ENCODE data around the gene F13B. TPM values are rescaled to one million over a fixed set of nuclear protein-coding genes. Genes with fewer than 3 reads are reported as not detected.

Gene F13B
- total RNA-seq (2022) = not detected in 2 replicates
- percentile 19 among the genes with signal in this experiment for Bru-seq, nascent RNA
- percentile 19 among the genes with signal in this experiment for BruChase-seq, experiment 1, labeled RNA remaining after a 6-hour chase
- percentile 28 among the genes with signal in this experiment for BruChase-seq, experiment 2, labeled RNA remaining after a 2-hour chase
- long read RNA-seq = 0 reads

GRCh38 chr1:197066719-197067456 lies at the start of gene F13B:
TSS of gene F13B (minus strand) at chr1:197067260. CDS start at chr1:197067223, 37 bp downstream.
- Mint-ChIP-seq H3K4me3 (ENCODE audit: unreplicated experiment) (no peak within 1 kb of the TSS), H3K27me3 (ENCODE audit: insufficient read depth, unreplicated experiment) (no peaks in the 10 kb centered on the region), H3K4me1 (ENCODE audit: insufficient read depth, unreplicated experiment) (no peaks in the 10 kb centered on the region), H3K36me3 (ENCODE audit: insufficient read depth, unreplicated experiment) (no peaks in the 10 kb centered on the region), H3K9me3 (ENCODE audit: unreplicated experiment) (peaks cover 7% of the 10 kb centered on the region), H3K27ac (ENCODE audit: low read depth, unreplicated experiment) (no peak within 1 kb of the TSS)
- BruUV-seq (replicated peaks) = no TSS peak
- POLR2A ChIA-PET = no interaction called here
- intact Hi-C loops (cut with micrococcal nuclease) = loop anchor here (10.0 kb wide), 1 partner anchor 242 kb away; no protein-coding TSS in a partner anchor
- TF ChIP-seq CTCF (IDR thresholded peaks at IDR 0.05; ENCODE audit: unreplicated experiment) = peak; percentile 9
- CTCF ChIA-PET = no interaction called here
- DNase-seq (ENCODE audit: unreplicated experiment) = no peak

GRCh38 chr1:197116156-197116555 lies 49.1 kb upstream of the F13B start:
- Mint-ChIP-seq H3K4me3 (ENCODE audit: unreplicated experiment) (no peak overlapping the region), H3K9me3 (ENCODE audit: unreplicated experiment) (no peaks in the 10 kb centered on the region), H3K27ac (ENCODE audit: low read depth, unreplicated experiment) (no peak overlapping the region), H3K27me3 (ENCODE audit: insufficient read depth, unreplicated experiment) (no peaks in the 10 kb centered on the region), H3K36me3 (ENCODE audit: insufficient read depth, unreplicated experiment) (peaks cover 30% of the 10 kb centered on the region), H3K4me1 (ENCODE audit: insufficient read depth, unreplicated experiment) (peaks cover under 1% of the 10 kb centered on the region)
- no peak for DNase-seq (ENCODE audit: unreplicated experiment)
- ChIA-PET CTCF (interaction anchor here (0.6 to 1.4 kb wide), 6 partner anchors 14 to 799 kb away, joined by 3 to 5 read pairs (median 3); no protein-coding TSS in a partner anchor), POLR2A (interaction anchor here (1.1 kb wide), 1 partner anchor 20 kb away, joined by 3 read pairs; no protein-coding TSS in a partner anchor)
- no peak for TF ChIP-seq CTCF (IDR thresholded peaks at IDR 0.05; ENCODE audit: unreplicated experiment)
- intact Hi-C loops (cut with micrococcal nuclease) = no loop called here
- no TSS peak for BruUV-seq (replicated peaks)

- DNase-seq (ENCODE audit: unreplicated experiment) = no peak
- POLR2A ChIA-PET = interaction anchor here (0.8 to 0.9 kb wide), 2 partner anchors 15 to 37 kb away, joined by 3 read pairs; no protein-coding TSS in a partner anchor
- no peaks in the 10 kb centered on the region for H3K4me1 Mint-ChIP-seq (ENCODE audit: insufficient read depth, unreplicated experiment)
- CTCF ChIA-PET = interaction anchor here (0.7 kb wide), 1 partner anchor 43 kb away, joined by 3 read pairs; no protein-coding TSS in a partner anchor
- H3K4me3 Mint-ChIP-seq (ENCODE audit: unreplicated experiment) = no peak overlapping the region
- no TSS peak for BruUV-seq (replicated peaks)
- intact Hi-C loops (cut with micrococcal nuclease) = no loop called here
- H3K36me3 Mint-ChIP-seq (ENCODE audit: insufficient read depth, unreplicated experiment) = peaks cover 7% of the 10 kb centered on the region
- no peaks in the 10 kb centered on the region for H3K27me3 Mint-ChIP-seq (ENCODE audit: insufficient read depth, unreplicated experiment)
- TF ChIP-seq CTCF (IDR thresholded peaks at IDR 0.05; ENCODE audit: unreplicated experiment) = no peak
- peak overlapping the region; percentile 16 for H3K27ac Mint-ChIP-seq (ENCODE audit: low read depth, unreplicated experiment)
- no peaks in the 10 kb centered on the region for H3K9me3 Mint-ChIP-seq (ENCODE audit: unreplicated experiment)
Observed at GRCh38 chr1:197106869-197107268, 39.8 kb upstream of the F13B start.

- Mint-ChIP-seq H3K27me3 (ENCODE audit: insufficient read depth, unreplicated experiment) (no peaks in the 10 kb centered on the region), H3K4me3 (ENCODE audit: unreplicated experiment) (no peak overlapping the region), H3K27ac (ENCODE audit: low read depth, unreplicated experiment) (no peak overlapping the region), H3K4me1 (ENCODE audit: insufficient read depth, unreplicated experiment) (peaks cover 5% of the 10 kb centered on the region), H3K9me3 (ENCODE audit: unreplicated experiment) (no peaks in the 10 kb centered on the region), H3K36me3 (ENCODE audit: insufficient read depth, unreplicated experiment) (peaks cover 7% of the 10 kb centered on the region)
- CTCF ChIA-PET = interaction anchor here (3.3 kb wide), 1 partner anchor 10 kb away, joined by 11 read pairs; no protein-coding TSS in a partner anchor
- POLR2A ChIA-PET = interaction anchor here (0.6 to 2.8 kb wide), 2 partner anchors 10 to 672 kb away, joined by 3 to 14 read pairs; partner anchors contain the start of gene DENND1B
- intact Hi-C loops (cut with micrococcal nuclease) = no loop called here
- no peak for DNase-seq (ENCODE audit: unreplicated experiment)
- BruUV-seq (replicated peaks) = no TSS peak
- no peak for TF ChIP-seq CTCF (IDR thresholded peaks at IDR 0.05; ENCODE audit: unreplicated experiment)
Observed at GRCh38 chr1:197103300-197103699, 36.2 kb upstream of the F13B start.

All from MCF 10A (cell line).